HEK293T (cell line): ENCODE data around the gene UBASH3A.

Experiments
- ARNT ChIP-seq: fragments of 450-650 bp; IDR thresholded peaks from 2 replicates; pipeline ENCODE4 v1.6.1; 2017; ENCODE audit warnings: mild to moderate bottlenecking
- BHLHE40 ChIP-seq: fragments of 450-650 bp; IDR thresholded peaks from 2 replicates; pipeline ENCODE4 v1.6.1; 2016; ENCODE audit warnings: mild to moderate bottlenecking, moderate library complexity, borderline replicate concordance
- CTBP1 ChIP-seq: fragments of 450-650 bp; IDR thresholded peaks from 2 replicates; pipeline ENCODE4 v1.6.1; 2016; ENCODE audit warnings: borderline replicate concordance
- ELF4 ChIP-seq: fragments of 450-650 bp; IDR thresholded peaks from 2 replicates; pipeline ENCODE4 v1.6.1; 2017; ENCODE audit warnings: antibody characterized with exemption
- FOXK2 ChIP-seq: fragments of 450-650 bp; IDR thresholded peaks from 2 replicates; pipeline ENCODE4 v1.6.1; 2016; ENCODE audit warnings: mild to moderate bottlenecking
- FOXM1 ChIP-seq: fragments of 450-650 bp; IDR thresholded peaks from 2 replicates; pipeline ENCODE4 v1.6.1; 2017; ENCODE audit warnings: mild to moderate bottlenecking, borderline replicate concordance
- L3MBTL2 ChIP-seq: fragments of 450-650 bp; conservative IDR thresholded peaks from 2 replicates; pipeline ENCODE4 v1.6.1; 2016; ENCODE audit warnings: mild to moderate bottlenecking
- LEF1 ChIP-seq: fragments of 450-650 bp; IDR thresholded peaks from 2 replicates; pipeline ENCODE4 v1.6.1; 2017; ENCODE audit warnings: mild to moderate bottlenecking, borderline replicate concordance
- NFRKB ChIP-seq: fragments of 450-650 bp; IDR thresholded peaks from 2 replicates; pipeline ENCODE4 v1.6.1; 2016; ENCODE audit warnings: mild to moderate bottlenecking, moderate library complexity
- PKNOX1 ChIP-seq: fragments of 450-650 bp; IDR thresholded peaks from 2 replicates; pipeline ENCODE4 v1.6.1; 2016
- SP1 ChIP-seq: fragments of 450-650 bp; IDR thresholded peaks from 2 replicates; pipeline ENCODE4 v1.6.1; 2017
- SUZ12 ChIP-seq: fragments of 450-650 bp; IDR thresholded peaks from 2 replicates; pipeline ENCODE4 v1.6.1; 2016; ENCODE audit warnings: mild to moderate bottlenecking
- TARDBP ChIP-seq: fragments of 450-650 bp; IDR thresholded peaks from 2 replicates; pipeline ENCODE4 v1.6.1; 2016
- ZNF384 ChIP-seq: fragments of 450-650 bp; IDR thresholded peaks from 2 replicates; pipeline ENCODE4 v1.6.1; 2016

- TF ChIP-seq ARNT (no peak), ELF4 (no peak), SUZ12 (no peak), SP1 (no peak), CTBP1 (no peak), ZNF384 (no peak), BHLHE40 (no peak), TARDBP (no peak), LEF1 (no peak), FOXM1 (no peak), PKNOX1 (no peak), NFRKB (no peak), FOXK2 (no peak), L3MBTL2 (no peak)
Measured at GRCh38 chr21:42387843-42388340, 15.8 kb upstream of the UBASH3A start.
